NCI-H2227 (cell line): ENCODE results near the gene EEF1G.

Experiments used
- DNase-seq: peaks from one replicate; lab custom pipeline; 2025; ENCODE audit not compliant: unreplicated experiment; lab: John Stamatoyannopoulos, UW

EEF1G gene

DNA sequence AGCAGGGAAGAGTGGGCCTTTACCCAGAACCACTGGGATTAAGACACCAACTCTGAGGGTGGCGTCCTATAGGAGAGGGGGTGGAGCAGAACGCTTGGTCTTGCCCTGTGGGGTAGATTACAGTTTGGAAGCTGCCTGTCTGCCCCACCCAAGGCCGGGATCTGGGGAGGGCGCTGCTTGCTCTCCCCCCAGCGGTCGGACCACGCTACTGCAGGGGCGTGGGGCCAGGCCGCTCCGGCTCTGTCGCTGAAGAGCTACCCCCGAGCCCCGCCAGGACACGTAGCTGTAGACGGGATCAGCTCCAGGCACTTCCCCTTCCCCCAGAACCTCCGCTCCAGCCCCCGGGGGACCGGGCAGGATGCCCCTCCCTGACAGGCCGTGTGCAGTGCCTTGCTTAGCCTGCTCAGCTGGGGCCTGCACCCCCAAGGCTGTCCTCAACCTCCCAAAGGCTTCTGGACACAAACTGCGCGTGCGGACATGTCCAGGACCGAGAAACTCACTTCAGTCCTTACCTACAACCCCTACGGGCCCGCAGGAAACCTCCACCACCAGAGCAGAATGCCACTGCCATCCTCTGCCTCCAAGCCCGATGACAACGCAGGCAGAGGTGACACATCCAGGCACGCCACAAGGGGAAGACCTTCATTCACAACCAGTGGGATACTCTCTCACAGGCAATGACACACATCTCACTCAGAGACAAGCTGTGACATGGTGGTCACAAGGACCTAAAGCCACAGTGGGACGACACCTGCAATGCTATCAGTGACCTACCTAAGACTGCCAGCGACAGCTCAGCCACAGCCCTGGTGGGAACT lies 30.7 kb downstream of the EEF1G start:
- peak; percentile 75 for DNase-seq

GRCh38 chr11:62542111-62542745 lies 31.5 kb downstream of the EEF1G start:
- DNase-seq = no peak

DNA sequence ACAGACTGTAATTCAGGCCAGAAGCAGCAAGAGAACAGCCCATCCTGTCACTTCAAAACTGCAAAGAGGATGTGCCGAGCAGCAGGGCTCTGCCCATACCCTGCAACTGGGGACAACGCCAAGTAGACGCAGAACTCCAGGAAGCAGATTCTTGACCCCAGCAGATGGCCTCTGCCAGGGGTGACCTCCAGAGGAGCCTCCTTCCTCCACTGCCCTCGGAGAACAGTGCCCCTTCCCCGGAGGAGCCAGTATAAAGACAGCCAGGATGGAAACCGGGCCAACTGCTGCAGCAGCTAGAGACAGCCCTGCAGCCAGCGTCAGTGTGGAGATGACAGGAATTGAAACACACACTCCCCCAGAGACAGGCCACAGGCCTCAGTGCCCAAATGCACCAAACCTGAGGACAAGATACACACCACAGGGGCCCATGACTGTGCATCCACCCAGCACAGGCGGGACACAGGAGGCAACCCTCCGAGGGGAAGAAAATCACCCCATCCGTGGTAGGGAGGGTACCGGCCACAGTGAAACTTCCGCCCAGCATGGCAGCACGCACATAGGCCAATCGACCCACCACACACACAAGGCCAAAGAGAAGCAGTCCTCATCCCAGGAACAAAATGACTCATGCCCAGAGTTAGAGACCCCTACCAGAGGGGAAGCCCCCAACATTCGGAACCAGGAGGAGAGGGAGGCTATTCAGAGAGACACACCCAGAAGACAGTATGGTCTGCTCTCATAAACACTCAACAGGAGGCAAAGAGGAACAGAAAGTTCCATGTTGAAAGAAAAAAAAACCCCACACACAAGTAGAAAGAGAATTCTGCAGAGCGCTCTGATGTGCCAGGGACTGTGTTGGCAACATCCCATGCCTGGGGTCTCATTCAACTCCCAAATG lies 32.6 kb downstream of the EEF1G start:
- DNase-seq = no peak

DNA sequence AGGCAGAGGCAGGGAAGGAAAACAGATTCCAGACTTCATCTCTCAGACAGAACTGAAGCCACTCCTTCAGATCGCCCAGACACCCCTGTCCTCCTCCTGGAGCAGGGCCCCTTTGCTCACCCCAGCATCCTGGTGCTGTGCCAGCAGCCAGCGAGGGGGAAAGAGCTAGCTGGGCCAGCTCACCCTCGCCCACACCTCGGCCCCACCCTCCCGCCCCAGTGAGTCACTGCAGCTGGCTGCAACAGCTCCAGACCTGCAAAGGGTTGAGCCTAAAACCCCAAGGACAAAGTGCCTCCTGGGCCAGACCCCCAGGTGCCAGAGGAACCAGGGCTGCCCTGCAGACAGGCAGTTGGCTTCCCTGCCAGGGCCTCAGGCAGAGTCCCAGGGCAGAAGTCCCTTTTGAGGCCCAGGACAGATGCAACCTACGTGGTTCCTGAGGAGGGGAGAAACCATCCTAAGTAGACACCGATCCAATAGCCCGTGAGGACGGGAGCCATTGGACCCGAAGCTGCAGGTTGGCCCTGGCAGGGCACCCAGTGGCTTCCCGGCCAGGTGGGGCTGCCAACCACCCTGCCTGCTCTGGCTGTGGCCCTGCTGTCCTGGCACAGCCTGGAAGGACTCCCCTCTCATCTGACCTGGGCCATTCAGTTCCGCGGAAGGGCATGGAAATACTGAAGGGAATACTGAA lies 34.3 kb downstream of the EEF1G start:
- no peak for DNase-seq

DNA sequence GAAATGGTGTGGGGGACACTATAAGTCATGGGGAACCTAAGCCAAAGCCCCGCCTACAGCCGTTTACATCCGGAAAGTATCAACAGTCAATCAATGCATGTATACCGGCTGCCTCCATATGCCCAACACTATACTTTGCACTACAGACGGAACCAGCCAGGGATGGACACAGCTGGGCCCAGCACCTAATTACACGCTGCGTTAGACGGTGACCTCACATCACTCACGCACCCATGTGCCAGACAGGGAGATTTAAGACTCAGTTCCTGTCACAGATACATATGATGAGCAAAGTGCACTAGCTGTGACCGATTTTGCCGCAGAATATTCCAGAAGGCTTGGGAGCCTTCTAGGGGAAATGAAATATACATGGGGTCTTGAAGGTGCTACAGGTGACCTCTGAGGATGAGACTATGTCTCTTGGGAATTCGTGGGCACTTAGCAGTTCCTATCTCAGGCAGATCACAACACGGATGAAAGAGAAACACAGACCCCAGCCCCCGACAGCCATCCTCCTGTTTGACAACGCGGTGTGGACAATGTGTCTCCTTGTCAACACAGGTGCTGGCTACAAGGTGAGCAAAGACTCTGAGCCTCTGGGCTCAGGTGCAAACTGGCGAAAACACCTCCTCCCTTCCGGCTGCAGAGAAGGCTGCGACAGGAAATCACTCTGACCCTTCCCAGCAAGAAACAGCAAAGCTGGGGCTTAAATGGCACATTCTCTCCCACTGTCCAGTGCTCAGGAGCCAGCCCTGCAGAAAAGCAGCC lies 35.0 kb downstream of the EEF1G start:
- DNase-seq = no peak

- no peak for DNase-seq
Observed at GRCh38 chr11:62536301-62536957, 37.3 kb downstream of the EEF1G start.

- no peak for DNase-seq
Observed at GRCh38 chr11:62535802-62536201, 37.9 kb downstream of the EEF1G start.

DNA sequence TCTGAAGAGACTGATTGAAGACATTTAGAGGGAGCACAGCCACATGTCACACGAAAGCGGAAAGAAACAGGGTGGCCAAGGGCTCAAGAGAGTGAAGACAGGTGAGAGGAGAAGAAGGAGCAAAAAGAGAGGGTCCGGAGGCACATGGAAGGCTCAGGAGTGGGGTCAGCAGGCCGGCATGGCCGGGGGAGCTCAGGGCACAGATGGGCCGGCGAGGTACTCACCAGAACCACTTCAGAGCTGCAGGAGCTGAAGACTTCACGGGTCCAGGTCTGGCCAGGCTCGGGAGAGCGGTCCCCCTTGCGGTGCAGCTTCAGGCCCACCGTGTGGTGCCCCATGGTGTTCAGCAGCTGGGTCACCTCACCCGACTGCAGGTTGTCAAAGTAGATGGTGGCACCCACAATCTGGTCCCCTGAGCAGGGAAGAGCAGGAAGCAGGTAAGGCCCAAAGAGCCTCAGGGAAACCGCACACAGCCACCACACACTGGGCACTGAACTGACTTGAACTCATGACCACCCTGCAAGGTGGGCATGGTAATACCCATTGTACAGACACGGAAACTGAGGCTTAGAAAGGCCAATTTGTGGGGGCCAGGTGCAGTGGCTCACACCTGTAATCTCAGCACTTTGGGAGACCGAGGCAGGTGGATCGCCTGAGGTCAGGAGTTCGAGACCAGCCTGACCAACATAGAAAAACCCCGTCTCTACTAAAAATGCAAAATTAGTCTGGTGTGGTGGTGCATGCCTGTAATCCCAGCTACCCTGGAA lies 38.7 kb downstream of the EEF1G start:
- no peak for DNase-seq

- DNase-seq = no peak
Observed at GRCh38 chr11:62532096-62532495, 41.6 kb downstream of the EEF1G start.

DNA sequence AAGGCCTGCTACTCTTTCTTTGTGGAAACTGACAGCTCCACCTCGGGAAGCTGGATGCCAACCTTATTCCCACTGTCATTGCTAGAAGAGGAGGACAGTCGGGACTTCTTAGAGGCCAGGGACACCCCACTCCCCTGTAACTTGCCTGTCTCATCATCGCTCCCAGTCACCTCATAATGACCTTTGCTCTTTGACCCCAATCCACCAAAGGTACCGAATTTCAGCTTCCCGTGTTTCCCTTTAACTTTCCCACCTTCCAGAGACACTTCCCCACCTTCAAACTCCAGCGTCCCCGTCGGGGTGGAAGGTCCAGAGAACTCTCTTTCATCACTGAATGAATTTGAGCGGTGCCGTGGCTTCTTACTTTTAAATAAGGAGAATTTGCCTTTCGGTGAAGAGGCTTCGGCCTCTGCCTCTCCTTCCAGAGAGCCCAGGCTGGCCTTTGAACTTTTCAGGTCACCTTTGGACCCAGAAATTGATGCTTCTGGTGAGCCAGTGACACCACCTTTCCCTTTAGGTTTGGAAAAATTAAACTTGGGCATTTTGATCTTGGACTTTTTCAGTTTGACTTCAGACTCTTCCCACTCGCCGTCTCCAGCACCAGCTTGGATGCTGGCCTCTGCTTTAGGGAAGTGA lies 56.8 kb downstream of the EEF1G start:
- DNase-seq = no peak

- DNase-seq = no peak
Observed at GRCh38 chr11:62514151-62514550, 59.5 kb downstream of the EEF1G start.

GRCh38 chr11:62513626-62514025 lies 60.1 kb downstream of the EEF1G start:
- DNase-seq = no peak

DNA sequence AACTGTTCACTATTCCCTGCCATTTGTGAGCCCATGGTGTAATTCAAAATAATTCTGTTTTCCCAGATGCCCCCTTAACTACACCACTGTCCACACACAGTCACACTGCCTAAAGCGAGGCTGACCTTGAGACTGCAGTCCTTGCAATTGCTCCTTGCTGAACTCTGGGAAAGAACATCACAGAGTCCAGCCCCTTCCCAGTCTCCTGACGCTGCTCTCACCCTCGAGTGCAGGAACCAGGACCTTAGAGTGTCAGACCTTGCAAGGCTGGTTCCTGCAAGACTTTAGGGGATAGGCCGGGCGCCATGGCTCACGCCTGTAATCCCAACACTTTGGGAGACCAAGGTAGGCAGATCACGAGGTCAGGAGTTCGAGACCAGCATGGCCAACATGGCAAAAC lies 60.7 kb downstream of the EEF1G start:
- no peak for DNase-seq
